Measurements from ENCODE around the gene RIN2.

- TF ChIP-seq CTCF (IDR thresholded peaks at IDR 0.05) (no peak), POLR2A (IDR thresholded peaks at IDR 0.05) (no peak)
These were observed 36.9 kb downstream of the RIN2 start for GRCh38 chr20:19794941-19795340.

Data from Peyer's patch (tissue), 4 donors.